ENCODE measurements around the gene PEBP1. TPM values are rescaled to one million over a fixed set of nuclear protein-coding genes. Genes with fewer than 3 reads are reported as not detected.

Gene PEBP1
- total RNA-seq, 1 experiment from 2014 or later: 320 TPM

DNA sequence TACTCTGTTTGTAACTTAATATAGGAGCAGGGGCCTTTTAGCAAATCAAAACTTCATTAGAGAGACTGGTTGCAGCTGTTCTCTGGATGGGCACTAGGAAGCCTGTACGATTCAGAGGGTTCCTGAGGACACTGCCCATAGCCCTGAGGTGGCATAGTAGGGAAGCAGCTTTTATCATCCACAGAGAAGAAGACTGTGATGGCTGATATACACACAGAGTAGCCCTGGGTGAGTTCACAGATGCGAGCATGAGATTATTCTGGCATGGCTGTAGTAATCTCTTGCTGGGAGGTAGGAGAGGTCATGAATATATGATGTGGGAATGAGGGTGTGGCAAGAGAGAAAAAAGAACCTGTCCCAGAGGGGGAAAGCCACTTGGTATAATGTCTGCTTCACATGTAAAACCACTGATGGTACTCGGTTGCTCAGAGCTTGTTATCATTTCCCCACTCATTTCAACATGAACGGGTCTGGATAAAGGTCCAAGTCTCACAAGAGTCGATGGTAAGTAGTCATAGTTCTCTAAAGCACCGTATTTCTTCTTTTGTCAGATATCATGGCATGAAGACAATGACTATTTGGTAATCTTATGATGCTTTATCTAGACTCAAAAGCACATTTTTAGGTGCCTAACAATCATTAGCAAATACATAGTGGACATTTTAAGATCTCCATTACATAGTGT is 52.0 kb downstream of the PEBP1 start:
- H3K18ac ChIP-seq (ENCODE audit: insufficient read length, low read depth, low read length): no peak overlapping the region
- no CpG with 5 or more reads among the region's 6 CpGs for WGBS (ENCODE audit: extremely low coverage, insufficient read length, low lambda C conversion rate)
- H3K9me3 ChIP-seq (ENCODE audit: control insufficient read depth, low read depth, low read length): no peaks in the 10 kb centered on the region
- no peak overlapping the region for H2BK12ac ChIP-seq (ENCODE audit: insufficient read length, low read depth, low read length)
- no peaks in the 10 kb centered on the region for H3K4me1 ChIP-seq (ENCODE audit: insufficient read depth, low read length)
- H3K27ac ChIP-seq (ENCODE audit: insufficient read length, low read depth, low read length): no peak overlapping the region
- no peaks in the 10 kb centered on the region for H3K79me2 ChIP-seq (ENCODE audit: insufficient read depth, low read length)
- H3K23me2 ChIP-seq (ENCODE audit: insufficient read length, low read depth, low read length, poor library complexity, severe bottlenecking): no peaks in the 10 kb centered on the region
- H3K4ac ChIP-seq (ENCODE audit: low read depth, low read length): no peak overlapping the region
- H2AFZ ChIP-seq (ENCODE audit: low read length): no peak overlapping the region
- H3K9me3 Mint-ChIP-seq: no peaks in the 10 kb centered on the region
- H3K14ac ChIP-seq (ENCODE audit: insufficient read depth, low read length): no peak overlapping the region
- no peak overlapping the region for H4K91ac ChIP-seq (ENCODE audit: insufficient read length, low read depth, low read length)
- no peak overlapping the region for H3K23ac ChIP-seq (ENCODE audit: insufficient read length, low read depth, low read length)
- H2BK5ac ChIP-seq (ENCODE audit: insufficient read length, low read length): no peak overlapping the region
- DNase-seq: no peak
- H3K36me3 Mint-ChIP-seq (ENCODE audit: insufficient read depth in 1 of 3, low read depth in 3 of 3): no peaks in the 10 kb centered on the region
- no peak overlapping the region for H4K8ac ChIP-seq (replicated peaks; ENCODE audit: insufficient read length, low read depth, low read length)
- no peak overlapping the region for H2BK20ac ChIP-seq (ENCODE audit: low read depth, low read length, poor library complexity, severe bottlenecking)
- no peak overlapping the region for H3T11ph ChIP-seq (ENCODE audit: low read length)
- H3K27me3 Mint-ChIP-seq (ENCODE audit: low read depth): no peaks in the 10 kb centered on the region
- H2BK120ac ChIP-seq (ENCODE audit: low read depth, low read length, poor library complexity, severe bottlenecking): no peak overlapping the region
- peaks cover 11 to 21% of the 10 kb centered on the region in 2 experiments for H3K4me1 Mint-ChIP-seq
- no peak overlapping the region for H2BK15ac ChIP-seq (ENCODE audit: low read depth, low read length)
- no peaks in the 10 kb centered on the region for H4K20me1 ChIP-seq (ENCODE audit: control insufficient read depth, insufficient read depth, insufficient read length)
- no peak overlapping the region for H3K4me2 ChIP-seq (ENCODE audit: insufficient read depth, insufficient read length, low read length)
- no peak overlapping the region for H2AK5ac ChIP-seq (ENCODE audit: insufficient read length, low read length)
- H3K27ac Mint-ChIP-seq: no peak overlapping the region
- H3K56ac ChIP-seq (ENCODE audit: insufficient read length, low read depth, low read length): no peak overlapping the region
- no peaks in the 10 kb centered on the region for H3K79me1 ChIP-seq (ENCODE audit: insufficient read depth, low read depth, low read length, poor library complexity, severe bottlenecking)
- H3K27me3 ChIP-seq (ENCODE audit: insufficient read depth, low read length): no peaks in the 10 kb centered on the region
- H3K4me3 Mint-ChIP-seq: no peak overlapping the region
- H4K5ac ChIP-seq (ENCODE audit: insufficient read length, low read depth, low read length): no peak overlapping the region
- H3K9ac ChIP-seq (ENCODE audit: extremely low read depth, insufficient read length, low read length): no peak overlapping the region
- no peak for TF ChIP-seq CTCF (conservative IDR thresholded peaks at IDR 0.05)
